Activated CD4-positive, CD25-positive, alpha-beta regulatory T cell (primary cell): Measurements from ENCODE around the gene CEP85L.

Experiments
- DNase-seq, 4 experiments: peaks; one replicate each; lab custom pipeline; 2025; lab: John Stamatoyannopoulos, UW

Gene CEP85L

GRCh38 chr6:118577972-118578371 is 73.4 kb downstream of the CEP85L start:
- no peak for DNase-seq

- no peak for DNase-seq
Observed at GRCh38 chr6:118574051-118574865, 77.1 kb downstream of the CEP85L start.

GRCh38 chr6:118571121-118571520 is 80.3 kb downstream of the CEP85L start:
- no peak for DNase-seq

- no peak for DNase-seq
Observed at GRCh38 chr6:118569498-118569897, 81.9 kb downstream of the CEP85L start.

GRCh38 chr6:118567974-118568373 is 83.4 kb downstream of the CEP85L start:
- no peak for DNase-seq

GRCh38 chr6:118565311-118565960 is 86.0 kb downstream of the CEP85L start:
- DNase-seq, result no peak

- no peak for DNase-seq
Observed at GRCh38 chr6:118562959-118563358, 88.4 kb downstream of the CEP85L start.

GRCh38 chr6:118562248-118562647 is 89.1 kb downstream of the CEP85L start:
- no peak for DNase-seq

- no peak for DNase-seq
Observed at GRCh38 chr6:118559659-118560058, 91.7 kb downstream of the CEP85L start.

GRCh38 chr6:118558464-118559217 is 92.8 kb downstream of the CEP85L start:
- DNase-seq, result no peak

GRCh38 chr6:118554698-118555097 is 96.7 kb downstream of the CEP85L start:
- no peak for DNase-seq

GRCh38 chr6:118553132-118553531 is 98.3 kb downstream of the CEP85L start:
- no peak for DNase-seq

GRCh38 chr6:118551063-118552053 is 100.0 kb downstream of the CEP85L start:
- no peak for DNase-seq

- no peak for DNase-seq
Observed at GRCh38 chr6:118548613-118549012, 102.8 kb downstream of the CEP85L start.

- DNase-seq, result no peak
Observed at GRCh38 chr6:118548136-118548535, 103.3 kb downstream of the CEP85L start, which contains the start of gene PLN. Gene PLN (plus strand): TSS chr6:118548296. CDS start chr6:118558922, 10,626 bp downstream.

GRCh38 chr6:118546880-118547218 is 104.5 kb downstream of the CEP85L start:
- DNase-seq, result no peak

- no peak for DNase-seq
Observed at GRCh38 chr6:118546164-118546879, 105.1 kb downstream of the CEP85L start.

- DNase-seq, result no peak
Observed at GRCh38 chr6:118544105-118544504, 107.3 kb downstream of the CEP85L start.

- no peak for DNase-seq
Observed at GRCh38 chr6:118542184-118542952, 109.0 kb downstream of the CEP85L start.

GRCh38 chr6:118537574-118537973 is 113.8 kb downstream of the CEP85L start:
- no peak for DNase-seq
